Measurements from ENCODE around the gene CAPN5. TPM values are rescaled to one million over a fixed set of nuclear protein-coding genes. Genes with fewer than 3 reads are reported as not detected.
"Not testable (repeated sequence)": the region's sequence is repeated elsewhere in the genome, so short reads cannot be mapped to it uniquely, and the experiment has no call there.

The CAPN5 gene
- total and polyA plus RNA-seq, 2 experiments from 2014 or later: 18.3 to 22.4 TPM

GRCh38 chr11:77095551-77096490 is 29.1 kb downstream of the CAPN5 start:
- in situ Hi-C loops (cut with MboI): no loop called here
- no peaks in the 10 kb centered on the region for H3K27me3 ChIP-seq (replicated peaks; ENCODE audit: insufficient read depth)
- no peak overlapping the region for H3K4me3 ChIP-seq
- H3K4me1 ChIP-seq (ENCODE audit: insufficient read depth): no peaks in the 10 kb centered on the region
- no peak overlapping the region for H2AFZ ChIP-seq
- H3F3A ChIP-seq (ENCODE audit: insufficient read depth): no peaks in the 10 kb centered on the region
- H3K4me2 ChIP-seq (ENCODE audit: unreplicated experiment): no peak overlapping the region
- H3K9me3 ChIP-seq (ENCODE audit: low read depth): no peaks in the 10 kb centered on the region
- no peak overlapping the region for H3K9ac ChIP-seq
- no peak for TF ChIP-seq EZH2 (IDR thresholded peaks at IDR 0.05; ENCODE audit: insufficient read depth, poor library complexity, severe bottlenecking)
- no peak for TF ChIP-seq EZH2phosphoT487 (IDR thresholded peaks at IDR 0.05; ENCODE audit: insufficient read depth, low read depth)
- no peaks in the 10 kb centered on the region for H3K79me2 ChIP-seq (ENCODE audit: insufficient read depth)
- H3K36me3 ChIP-seq (ENCODE audit: low read depth): no peaks in the 10 kb centered on the region
- no peak for DNase-seq
- no peaks in the 10 kb centered on the region for H4K20me1 ChIP-seq (ENCODE audit: insufficient read depth)
- no peak overlapping the region for H3K27ac ChIP-seq
- no peaks in the 10 kb centered on the region for H3K9me2 ChIP-seq (ENCODE audit: insufficient read depth)
- WGBS, 2 experiments (ENCODE audit: low coverage in 1 of 2, low lambda C conversion rate in 2 of 2, missing lambda C conversion rate in 2 of 2): 93 to 94% methylated on average over 21 of the region's 21 CpGs

- Histone ChIP-seq H3K9me3 (ENCODE audit: low read depth) (no peaks in the 10 kb centered on the region), H3K9me2 (ENCODE audit: insufficient read depth) (no peaks in the 10 kb centered on the region), H3K9ac (no peak overlapping the region), H3K27ac (no peak overlapping the region), H3K36me3 (ENCODE audit: low read depth) (no peaks in the 10 kb centered on the region), H3K4me2 (ENCODE audit: unreplicated experiment) (no peak overlapping the region), H3K4me1 (ENCODE audit: insufficient read depth) (no peaks in the 10 kb centered on the region), H3K4me3 (no peak overlapping the region), H2AFZ (no peak overlapping the region), H4K20me1 (ENCODE audit: insufficient read depth) (no peaks in the 10 kb centered on the region), H3K79me2 (ENCODE audit: insufficient read depth) (no peaks in the 10 kb centered on the region), H3F3A (ENCODE audit: insufficient read depth) (no peaks in the 10 kb centered on the region), H3K27me3 (replicated peaks; ENCODE audit: insufficient read depth) (no peaks in the 10 kb centered on the region)
- in situ Hi-C loops (cut with MboI): no loop called here
- 92 to 95% methylated on average over 8 of the region's 8 CpGs for WGBS, 2 experiments (ENCODE audit: low coverage in 1 of 2, low lambda C conversion rate in 2 of 2, missing lambda C conversion rate in 2 of 2)
- no peak for DNase-seq
- TF ChIP-seq EZH2 (IDR thresholded peaks at IDR 0.05; ENCODE audit: insufficient read depth, poor library complexity, severe bottlenecking) (no peak), EZH2phosphoT487 (IDR thresholded peaks at IDR 0.05; ENCODE audit: insufficient read depth, low read depth) (no peak)
Observed at GRCh38 chr11:77096591-77097019, 29.8 kb downstream of the CAPN5 start.

GRCh38 chr11:77097180-77097579 is 30.4 kb downstream of the CAPN5 start:
- H3K4me1 ChIP-seq (ENCODE audit: insufficient read depth); H3K4me3 ChIP-seq; H4K20me1 ChIP-seq (ENCODE audit: insufficient read depth); DNase-seq; H3K27me3 ChIP-seq (replicated peaks; ENCODE audit: insufficient read depth); H3F3A ChIP-seq (ENCODE audit: insufficient read depth); H3K36me3 ChIP-seq (ENCODE audit: low read depth); H3K79me2 ChIP-seq (ENCODE audit: insufficient read depth); in situ Hi-C loops (cut with MboI); H3K9me3 ChIP-seq (ENCODE audit: low read depth); H3K4me2 ChIP-seq (ENCODE audit: unreplicated experiment); H3K9me2 ChIP-seq (ENCODE audit: insufficient read depth); H3K27ac ChIP-seq; H3K9ac ChIP-seq; H2AFZ ChIP-seq: not testable (repeated sequence)
- WGBS, 2 experiments (ENCODE audit: low coverage in 1 of 2, low lambda C conversion rate in 2 of 2, missing lambda C conversion rate in 2 of 2): 71 to 80% methylated on average over 4 of the region's 4 CpGs

GRCh38 chr11:77100166-77101042 is 33.6 kb downstream of the CAPN5 start:
- H4K20me1 ChIP-seq (ENCODE audit: insufficient read depth): no peaks in the 10 kb centered on the region
- H3K79me2 ChIP-seq (ENCODE audit: insufficient read depth): no peaks in the 10 kb centered on the region
- H3K36me3 ChIP-seq (ENCODE audit: low read depth): no peaks in the 10 kb centered on the region
- no peaks in the 10 kb centered on the region for H3K4me1 ChIP-seq (ENCODE audit: insufficient read depth)
- no peak overlapping the region for H3K9ac ChIP-seq
- H3K9me2 ChIP-seq (ENCODE audit: insufficient read depth): no peaks in the 10 kb centered on the region
- in situ Hi-C loops (cut with MboI): no loop called here
- no peaks in the 10 kb centered on the region for H3K27me3 ChIP-seq (replicated peaks; ENCODE audit: insufficient read depth)
- no peaks in the 10 kb centered on the region for H3F3A ChIP-seq (ENCODE audit: insufficient read depth)
- no peak for DNase-seq
- H2AFZ ChIP-seq: no peak overlapping the region
- no peak for TF ChIP-seq EZH2phosphoT487 (IDR thresholded peaks at IDR 0.05; ENCODE audit: insufficient read depth, low read depth)
- no peak for TF ChIP-seq EZH2 (IDR thresholded peaks at IDR 0.05; ENCODE audit: insufficient read depth, poor library complexity, severe bottlenecking)
- no peak overlapping the region for H3K27ac ChIP-seq
- 94 to 96% methylated on average over 10 to 14 of the region's 14 CpGs for WGBS, 2 experiments (ENCODE audit: low coverage in 1 of 2, low lambda C conversion rate in 2 of 2, missing lambda C conversion rate in 2 of 2)
- H3K9me3 ChIP-seq (ENCODE audit: low read depth): no peaks in the 10 kb centered on the region
- H3K4me3 ChIP-seq: no peak overlapping the region
- H3K4me2 ChIP-seq (ENCODE audit: unreplicated experiment): no peak overlapping the region
